Measurements from ENCODE around the gene CWC27.

The CWC27 gene

DNA sequence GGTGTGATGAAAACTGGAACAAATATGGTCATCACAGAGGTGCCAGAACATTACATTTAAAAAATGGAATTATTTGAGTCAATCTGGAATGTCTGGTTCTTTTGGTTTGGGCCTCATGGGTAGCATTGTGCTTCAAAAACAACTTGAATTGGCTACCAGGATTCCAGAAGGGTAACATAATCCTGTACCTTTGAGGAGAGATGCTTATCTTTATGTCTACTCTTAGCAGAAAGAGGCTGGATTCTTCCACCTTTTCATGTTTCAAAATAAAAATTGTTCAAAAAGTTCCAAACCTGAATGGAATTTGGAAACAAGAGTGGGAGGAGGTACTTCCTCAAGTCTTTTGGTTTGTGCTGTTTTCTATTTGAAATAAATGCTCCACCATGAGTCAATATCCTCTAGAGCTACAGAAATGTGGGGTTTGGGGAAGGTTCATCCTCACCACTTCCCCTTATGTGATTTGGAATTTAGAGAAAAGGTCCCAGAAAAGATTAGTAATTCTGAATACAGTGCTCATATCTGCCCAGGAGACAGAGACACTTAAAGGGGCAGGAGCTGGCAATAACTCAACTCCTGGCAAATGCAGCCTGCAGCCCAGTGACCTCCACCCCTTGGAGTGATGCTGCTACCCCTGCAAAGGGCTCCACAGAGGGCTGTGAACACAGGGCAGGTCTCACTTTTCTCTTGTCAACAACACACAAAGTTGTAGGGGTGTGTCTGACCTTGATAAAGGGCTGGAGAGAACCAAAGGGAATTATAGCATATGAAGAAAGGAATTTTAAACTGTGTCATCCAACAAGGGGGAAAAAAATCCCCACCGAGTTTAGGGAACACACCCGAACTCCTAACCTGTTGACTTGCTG lies 272.8 kb downstream of the CWC27 start:
- no peak for DNase-seq (ENCODE audit: low read depth)
- TF ChIP-seq, protein P1, sequence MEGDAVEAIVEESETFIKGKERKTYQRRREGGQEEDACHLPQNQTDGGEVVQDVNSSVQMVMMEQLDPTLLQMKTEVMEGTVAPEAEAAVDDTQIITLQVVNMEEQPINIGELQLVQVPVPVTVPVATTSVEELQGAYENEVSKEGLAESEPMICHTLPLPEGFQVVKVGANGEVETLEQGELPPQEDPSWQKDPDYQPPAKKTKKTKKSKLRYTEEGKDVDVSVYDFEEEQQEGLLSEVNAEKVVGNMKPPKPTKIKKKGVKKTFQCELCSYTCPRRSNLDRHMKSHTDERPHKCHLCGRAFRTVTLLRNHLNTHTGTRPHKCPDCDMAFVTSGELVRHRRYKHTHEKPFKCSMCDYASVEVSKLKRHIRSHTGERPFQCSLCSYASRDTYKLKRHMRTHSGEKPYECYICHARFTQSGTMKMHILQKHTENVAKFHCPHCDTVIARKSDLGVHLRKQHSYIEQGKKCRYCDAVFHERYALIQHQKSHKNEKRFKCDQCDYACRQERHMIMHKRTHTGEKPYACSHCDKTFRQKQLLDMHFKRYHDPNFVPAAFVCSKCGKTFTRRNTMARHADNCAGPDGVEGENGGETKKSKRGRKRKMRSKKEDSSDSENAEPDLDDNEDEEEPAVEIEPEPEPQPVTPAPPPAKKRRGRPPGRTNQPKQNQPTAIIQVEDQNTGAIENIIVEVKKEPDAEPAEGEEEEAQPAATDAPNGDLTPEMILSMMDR (IDR thresholded peaks at IDR 0.05; ENCODE audit: control insufficient read depth, extremely low read depth, insufficient read depth) = no peak
- no peak overlapping the region for H3K4me3 ChIP-seq (ENCODE audit: low read depth, low read length)

DNA sequence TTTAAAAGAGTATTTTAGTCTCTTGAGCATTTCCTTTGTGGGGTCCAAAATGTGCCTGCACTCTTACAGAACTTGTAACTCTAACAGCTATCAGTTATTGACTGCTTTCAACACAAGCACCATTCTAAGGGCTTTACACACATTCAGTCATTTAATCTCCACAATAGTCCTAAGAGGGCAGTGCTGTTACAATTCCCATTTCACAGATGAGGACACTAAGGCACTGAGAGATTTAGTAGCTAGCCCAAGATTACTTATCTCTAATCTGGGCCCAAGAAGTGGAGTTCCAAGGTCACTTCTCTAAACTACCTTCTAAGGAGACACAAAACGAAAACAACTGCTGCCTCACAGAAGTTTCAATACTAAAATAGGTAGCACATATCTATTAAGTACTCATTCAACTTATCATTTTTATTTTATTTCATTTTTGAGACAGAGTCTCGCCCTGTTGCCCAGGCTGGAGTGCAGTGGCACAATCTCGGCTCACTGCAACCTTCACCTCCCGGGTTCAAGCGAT lies 275.2 kb downstream of the CWC27 start:
- TF ChIP-seq, protein P1 (IDR thresholded peaks at IDR 0.05; ENCODE audit: control insufficient read depth, extremely low read depth, insufficient read depth) = no peak
- DNase-seq (ENCODE audit: low read depth) = no peak
- no peak overlapping the region for H3K4me3 ChIP-seq (ENCODE audit: low read depth, low read length)

DNA sequence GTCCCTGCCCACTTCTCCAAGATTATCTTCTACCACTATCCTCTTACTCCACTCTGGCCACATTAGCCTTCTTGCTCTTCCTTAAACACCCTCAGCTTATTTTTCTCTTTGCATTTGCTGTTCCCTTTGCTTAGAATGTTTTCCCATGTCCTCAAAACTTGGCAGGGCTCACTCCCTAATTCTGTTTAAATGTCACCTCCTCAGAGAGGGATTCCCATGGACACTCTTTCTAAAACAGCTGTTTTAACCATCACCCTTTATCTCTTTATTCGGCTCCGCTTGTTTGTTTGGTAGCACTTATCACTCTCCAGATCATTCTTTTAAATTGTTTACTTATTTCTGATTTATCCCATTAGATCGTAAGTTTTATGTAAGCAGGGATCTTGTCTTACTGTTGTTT lies 278.5 kb downstream of the CWC27 start:
- no peak overlapping the region for H3K4me3 ChIP-seq (ENCODE audit: low read depth, low read length)
- no peak for DNase-seq (ENCODE audit: low read depth)
- TF ChIP-seq, protein P1 (IDR thresholded peaks at IDR 0.05; ENCODE audit: control insufficient read depth, extremely low read depth, insufficient read depth) = no peak

DNA sequence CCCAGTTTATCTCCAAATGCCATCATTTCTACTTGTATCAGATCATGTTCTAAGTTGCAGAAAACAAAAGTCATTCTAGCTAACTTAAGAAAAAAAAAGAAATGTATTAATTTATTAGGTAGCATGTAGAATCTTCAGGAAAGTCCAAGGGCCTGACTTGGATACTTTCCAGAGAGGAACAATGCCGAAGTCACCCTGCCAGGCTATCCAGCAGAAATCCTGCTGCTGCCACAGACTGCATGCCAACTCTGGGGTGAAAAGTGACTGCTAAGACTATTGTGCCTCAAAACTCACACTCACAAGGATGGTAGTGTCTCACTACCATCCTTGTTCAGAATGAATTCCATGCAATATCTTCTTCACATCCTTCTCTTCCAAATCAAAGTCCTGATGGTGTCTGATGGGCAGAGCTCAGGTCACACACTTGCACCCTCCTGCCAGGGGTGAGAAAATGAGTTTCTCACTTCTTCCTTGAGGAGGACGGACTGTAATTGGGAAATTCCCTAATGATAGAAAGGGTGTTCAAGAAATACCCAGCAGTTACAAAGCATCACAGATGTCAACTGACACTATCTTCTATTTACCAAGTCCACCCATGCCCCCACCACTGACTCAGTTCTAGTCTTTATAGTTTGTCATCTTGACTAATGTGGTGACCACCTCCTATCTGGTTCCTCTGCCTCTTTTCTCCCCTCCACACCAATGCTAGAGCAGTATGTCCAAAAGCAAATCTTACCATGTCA lies 279.4 kb downstream of the CWC27 start:
- TF ChIP-seq, protein P1 (IDR thresholded peaks at IDR 0.05; ENCODE audit: control insufficient read depth, extremely low read depth, insufficient read depth) = no peak
- H3K4me3 ChIP-seq (ENCODE audit: low read depth, low read length) = no peak overlapping the region
- no peak for DNase-seq (ENCODE audit: low read depth)

DNA sequence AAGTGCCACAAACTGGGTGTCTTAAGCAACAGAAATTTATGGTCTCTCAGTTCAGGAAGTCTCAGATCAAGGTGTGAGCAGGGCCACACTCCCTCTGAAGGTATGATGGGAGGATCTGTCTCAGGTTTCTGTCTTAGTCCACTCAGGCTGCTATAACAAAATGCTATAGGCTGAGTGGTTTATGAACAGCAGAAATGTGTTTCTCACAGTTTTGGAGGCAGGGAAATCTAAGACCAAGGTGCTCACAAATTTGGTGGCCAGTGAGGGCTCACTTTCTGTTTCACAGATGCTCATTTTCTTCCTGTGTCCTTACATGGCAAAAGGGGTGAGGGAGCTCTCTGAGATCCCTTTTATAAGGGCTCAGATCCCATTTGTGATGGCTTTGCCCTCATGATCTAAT lies 281.4 kb downstream of the CWC27 start:
- DNase-seq (ENCODE audit: low read depth) = no peak
- TF ChIP-seq, protein P1 (IDR thresholded peaks at IDR 0.05; ENCODE audit: control insufficient read depth, extremely low read depth, insufficient read depth) = no peak
- H3K4me3 ChIP-seq (ENCODE audit: low read depth, low read length) = no peak overlapping the region

DNA sequence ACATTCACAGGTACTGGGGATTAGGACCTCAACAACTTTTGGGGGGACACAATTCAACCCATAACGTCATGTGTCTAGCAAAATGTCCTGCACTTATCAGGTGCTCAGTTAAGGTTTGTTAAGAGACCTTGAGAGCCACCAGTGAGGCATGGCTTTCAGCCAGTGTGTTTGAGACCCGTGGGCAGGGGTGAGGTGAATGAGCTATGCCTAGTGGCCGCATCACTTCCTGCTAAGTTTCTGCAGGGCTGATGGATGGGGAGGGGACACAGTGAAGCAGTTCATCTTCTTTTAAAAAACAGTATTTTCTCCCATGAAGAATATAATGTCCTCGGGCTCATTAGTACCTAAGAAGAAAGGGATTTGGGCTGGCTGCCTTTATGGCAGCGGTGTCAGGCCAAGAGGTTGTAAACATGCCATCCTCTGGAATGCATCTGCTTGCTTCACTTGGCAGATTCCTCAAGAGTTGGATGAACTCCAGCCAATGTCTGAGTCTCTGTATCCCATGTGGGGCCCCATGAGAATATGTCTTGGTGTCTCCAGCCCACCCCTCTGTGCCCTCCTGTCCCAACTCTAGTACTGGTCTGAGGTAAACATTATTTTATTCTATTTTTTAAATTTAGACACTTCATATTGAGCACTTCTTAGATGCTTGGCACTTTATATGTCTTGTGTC lies 282.2 kb downstream of the CWC27 start:
- H3K4me3 ChIP-seq (ENCODE audit: low read depth, low read length) = no peak overlapping the region
- no peak for DNase-seq (ENCODE audit: low read depth)
- TF ChIP-seq, protein P1 (IDR thresholded peaks at IDR 0.05; ENCODE audit: control insufficient read depth, extremely low read depth, insufficient read depth) = no peak

Data from LNCaP clone FGC (cell line).